Ishikawa (cell line): Measurements from ENCODE around the gene COL13A1.

Experiments
- CEBPB ChIP-seq: IDR thresholded peaks from 2 replicates; pipeline ENCODE4 v1.6.1; 2012
- CREB1 ChIP-seq: IDR thresholded peaks from 2 replicates; pipeline ENCODE4 v1.6.1; 2012; ENCODE audit warnings: low read depth
- EGR1 ChIP-seq: IDR thresholded peaks from 2 replicates; pipeline ENCODE4 v1.6.1; 2012
- EP300 ChIP-seq: IDR thresholded peaks from 2 replicates; pipeline ENCODE4 v1.6.1; 2012; ENCODE audit warnings: borderline replicate concordance
- FOXM1 ChIP-seq: IDR thresholded peaks from 2 replicates; pipeline ENCODE4 v1.6.1; 2012; ENCODE audit warnings: low read depth, borderline replicate concordance
- MAX ChIP-seq: IDR thresholded peaks from 2 replicates; pipeline ENCODE4 v1.6.1; 2012
- NFIC ChIP-seq: IDR thresholded peaks from 2 replicates; pipeline ENCODE4 v1.6.1; 2012
- TAF1 ChIP-seq: IDR thresholded peaks from 2 replicates; pipeline ENCODE4 v1.6.1; 2012; ENCODE audit warnings: low read depth, mild to moderate bottlenecking
- TCF12 ChIP-seq: IDR thresholded peaks from 2 replicates; pipeline ENCODE4 v1.6.1; 2012; ENCODE audit warnings: low read depth
- YY1 ChIP-seq: IDR thresholded peaks from 2 replicates; pipeline ENCODE4 v1.6.1; 2012; ENCODE audit warnings: low read depth

- TF ChIP-seq EP300 (no peak), CREB1 (no peak), YY1 (no peak), EGR1 (no peak), NFIC (no peak), TCF12 (no peak), MAX (no peak), TAF1 (no peak), CEBPB (no peak), FOXM1 (no peak)
Observed at GRCh38 chr10:69952069-69952800, 150.5 kb downstream of the COL13A1 start.
